K562 (cell line): ENCODE data around the gene ADGRA1. TPM values are rescaled to one million over a fixed set of nuclear protein-coding genes. Genes with fewer than 3 reads are reported as not detected.

Source experiments
- ATAC-seq: fragments of 200-7000 bp; cut with Tn5 transposase; 3 replicates; pipeline ENCODE4 v1.9.1; 2020; ENCODE audit warnings: moderate library complexity
- BruUV-seq: library from RNA; stranded (reverse); fragments of 400-500 nt; replicated peaks from 2 replicates; lab custom pipeline; 2021; lab: Mats Ljungman, UMichigan
- CTCF ChIA-PET: fragments of 300-600 bp; formaldehyde crosslinking; extraction: SDS; loops from one replicate; lab custom pipeline; 2021; ENCODE audit warnings: low intra/inter-chr PET ratio; lab: Yijun Ruan, JAX
- POLR2A ChIA-PET: fragments of 300-600, 350-650 bp; sonication (Branson Sonifier 250); formaldehyde crosslinking; extraction: SDS; loops from one replicate; lab custom pipeline; 2021; ENCODE audit warnings: antibody characterized with exemption, inconsistent platforms; lab: Yijun Ruan, JAX
- DNase-seq, 4 experiments: peaks; one replicate each; pipeline versions ENCODE4 v3.0.0 to v3.0.0-alpha.2; 2011 to 2018; ENCODE audit warnings: low spot score in 3 of 4, mixed read lengths in 3 of 4; ENCODE audit errors: extremely low read depth in 1 of 4
- FAIRE-seq: peaks from 2 replicates; lab custom pipeline; 2011; peaks lifted over from hg19 to GRCh38; lab: Jason Lieb, UNC
- H2AFZ ChIP-seq: 2 replicates; pipeline ENCODE4 v1.6.0; 2011; ENCODE audit warnings: low read depth, low read length, control low read depth, inconsistent platforms
- H3K27ac ChIP-seq: fragments of 200-600 bp; 3 replicates; pipeline ENCODE4 v1.8.0; 2011; ENCODE audit warnings: low read depth, mild to moderate bottlenecking, control low read depth, inconsistent platforms, low read length, moderate library complexity, mixed read lengths; ENCODE audit errors: extremely low read depth
- H3K27me3 ChIP-seq, 2 experiments: fragments of 300-600 bp in 1 of 2; 2 replicates in 1 of 2; 3 replicates in 1 of 2; pipeline versions ENCODE4 v1.6.0 to v1.8.0; 2011; ENCODE audit warnings: inconsistent platforms in 2 of 2, low read length in 2 of 2, mild to moderate bottlenecking in 1 of 2, mixed read lengths in 1 of 2, moderate library complexity in 1 of 2; ENCODE audit not compliant: control insufficient read depth in 2 of 2, insufficient read depth in 2 of 2
- H3K36me3 ChIP-seq: fragments of 300-600 bp; 3 replicates; pipeline ENCODE4 v1.8.0; 2011; ENCODE audit warnings: mild to moderate bottlenecking, low read length, inconsistent platforms; ENCODE audit not compliant: control insufficient read depth, insufficient read depth
- H3K4me1 ChIP-seq, 2 experiments: fragments of 200-600 bp in 1 of 2; replicated peaks in 1 of 2; 2 replicates in 1 of 2; 3 replicates in 1 of 2; pipeline versions ENCODE4 v1.5.1 to v1.8.0; 2011; ENCODE audit warnings: inconsistent platforms in 2 of 2, low read length in 2 of 2, mild to moderate bottlenecking in 1 of 2, mixed read lengths in 1 of 2, moderate library complexity in 1 of 2; ENCODE audit not compliant: control insufficient read depth in 2 of 2, insufficient read depth in 2 of 2
- H3K4me2 ChIP-seq: 2 replicates; pipeline ENCODE4 v1.6.1; 2011; ENCODE audit warnings: low read length, control low read depth, inconsistent platforms, mixed read lengths; ENCODE audit not compliant: insufficient read depth
- H3K4me3 ChIP-seq: fragments of 200-600 bp; sonication (generic), shearing (Covaris generic); 2 replicates; pipeline ENCODE4 v1.5.1; 2016; ENCODE audit warnings: control low read depth, inconsistent platforms
- H3K79me2 ChIP-seq: fragments of 200-600 bp; 3 replicates; pipeline ENCODE4 v1.8.0; 2011; ENCODE audit warnings: low read length, inconsistent platforms; ENCODE audit not compliant: control insufficient read depth, insufficient read depth
- H3K9ac ChIP-seq, 2 experiments: 2 replicates each; pipeline versions ENCODE4 v1.6.0 to v1.6.1; 2011; ENCODE audit warnings: low read depth in 2 of 2, low read length in 2 of 2, control low read depth in 1 of 2, inconsistent platforms in 1 of 2, mild to moderate bottlenecking in 1 of 2, mixed read lengths in 1 of 2; ENCODE audit not compliant: insufficient read depth in 1 of 2
- H3K9me1 ChIP-seq: one replicate; pipeline ENCODE4 v1.6.0; 2011; ENCODE audit warnings: inconsistent platforms, mild to moderate bottlenecking, low read length, moderate library complexity; ENCODE audit not compliant: control insufficient read depth, insufficient read depth
- H3K9me3 ChIP-seq: replicated peaks from 2 replicates; pipeline ENCODE4 v1.5.1; 2011; ENCODE audit warnings: low read depth, low read length, inconsistent platforms; ENCODE audit not compliant: control insufficient read depth, insufficient read depth
- H4K20me1 ChIP-seq: replicated peaks from 2 replicates; pipeline ENCODE4 v1.6.1; 2011; ENCODE audit warnings: low read length, inconsistent platforms, mixed read lengths; ENCODE audit not compliant: control insufficient read depth, insufficient read depth
- NFATC3 ChIP-seq: fragments of 450-650 bp; IDR thresholded peaks from 2 replicates; pipeline ENCODE4 v1.6.1; 2017; ENCODE audit warnings: mild to moderate bottlenecking
- RAD51 ChIP-seq: fragments of 450-650 bp; IDR thresholded peaks from 2 replicates; pipeline ENCODE4 v1.7.1; 2016; ENCODE audit warnings: low read depth, mild to moderate bottlenecking, borderline replicate concordance
- USF1 ChIP-seq: sonication (generic); formaldehyde crosslinking; IDR thresholded peaks from 2 replicates; pipeline ENCODE4 v1.9.0; 2022; ENCODE audit warnings: mild to moderate bottlenecking, missing genetic modification reagents
- USF2 ChIP-seq: sonication (generic); formaldehyde crosslinking; IDR thresholded peaks from 2 replicates; pipeline ENCODE4 v1.5.0; 2020; ENCODE audit warnings: missing genetic modification reagents
- WGBS: fragments of 100-300 bp; shearing (Covaris generic); methylation state at CpG from one replicate; pipeline ENCODE4 v1.1.6; 2016; ENCODE audit warnings: low coverage, mixed read lengths; ENCODE audit not compliant: insufficient coverage; ENCODE audit errors: missing lambda C conversion rate; 5-methylcytosine and 5-hydroxymethylcytosine counted together
- in situ Hi-C: fragments of 300-500 bp; cut with MboI; formaldehyde crosslinking; loops from 4 replicates; pipeline ENCODE4 v1.15.0; 2018; ENCODE audit warnings: inconsistent platforms, mixed read lengths
- intact Hi-C: fragments of 100-400 bp; cut with micrococcal nuclease; formaldehyde crosslinking; loops from 2 replicates; pipeline ENCODE4 v1.14.2; 2022
- polyA plus RNA-seq, 8 experiments: library from polyadenylated mRNA; depleted of rRNA in 4 of 8; stranded (reverse) in 5 of 8; unstranded in 3 of 8; fragments of >200 nt; fragmentation: Nextera tagmentation in 2 of 8; fragmentation: Illumina TruSeq in 1 of 8; extraction: Ambion mirVana in 2 of 8; extraction: Trizol in 1 of 8; gene quantifications; 2 replicates each; pipeline versions ENCODE4 v1.2.1 to v1.2.3, GENCODE V29; 2011 to 2014; ENCODE audit warnings: inconsistent platforms in 1 of 8, missing spikeins in 1 of 8
- total RNA-seq, 7 experiments: library from RNA; depleted of rRNA in 6 of 7; stranded (reverse); fragments of >200 nt in 6 of 7; fragmentation: Illumina TruSeq in 2 of 7; extraction: Trizol in 2 of 7; gene quantifications; 2 replicates each; pipeline versions ENCODE4 v1.2.1 to v1.2.3, GENCODE V29; 2011 to 2021; ENCODE audit warnings: low replicate concordance in 1 of 7

Gene ADGRA1
- total and polyA plus RNA-seq, 9 of the 15 experiments (the other 6 are each of a cell fraction or from before 2014, with no cell fraction given) = not detected

DNA sequence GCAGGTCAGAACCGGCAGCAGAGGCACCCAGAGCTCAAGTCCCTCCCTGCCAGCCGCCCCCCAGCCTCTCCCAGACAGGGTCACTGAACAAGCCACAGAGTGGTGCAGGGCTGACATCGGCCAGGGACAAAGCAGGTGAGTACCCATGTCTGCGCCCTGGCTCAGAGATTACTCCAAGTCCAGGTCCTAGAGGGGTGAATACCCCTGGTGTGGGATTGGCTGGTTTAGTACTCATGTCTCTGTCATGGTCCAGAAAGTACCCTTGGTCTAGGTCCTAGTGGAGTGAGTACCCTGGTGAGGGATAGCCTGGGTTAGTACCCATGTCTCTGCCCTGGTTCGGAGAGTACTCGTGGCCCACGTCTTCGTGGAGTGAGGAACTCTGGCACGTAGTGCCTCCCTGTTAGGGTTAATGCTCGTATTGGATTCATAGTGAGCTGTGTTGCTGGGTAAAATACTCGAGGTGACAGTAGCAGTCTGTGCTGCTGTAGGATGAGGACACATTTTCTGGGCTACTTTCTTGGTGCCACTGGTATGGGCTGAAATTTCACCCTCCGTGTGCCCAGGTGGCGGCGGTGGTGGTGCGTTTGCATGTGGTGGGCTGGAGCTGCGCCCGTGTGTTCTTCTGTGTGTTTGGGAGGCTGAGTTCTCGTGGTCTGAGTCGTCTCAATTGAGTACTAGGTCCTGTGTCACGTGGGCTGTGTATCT is 46.8 kb downstream of the ADGRA1 start:
- BruUV-seq = no TSS peak
- H3K9ac ChIP-seq = no peak overlapping the region
- intact Hi-C loops = no loop called here
- TF ChIP-seq RAD51 (peak; percentile 68), USF1 (CRISPR knock-in tag) (peak; percentile 71; the same call in 1 of the 2 replicates), USF2 (CRISPR knock-in tag) (peak; percentile 63), NFATC3 (no peak)
- TF ChIP-seq, all 486 proteins: peak for 3
- H4K20me1 ChIP-seq = no peaks in the 10 kb centered on the region
- ChIA-PET POLR2A (interaction anchor here (0.9 to 1.6 kb wide), 2 partner anchors 9 to 12 kb away, joined by 3 to 4 read pairs; no protein-coding TSS in a partner anchor), CTCF (no interaction called here)
- no peaks in the 10 kb centered on the region for H3K79me2 ChIP-seq
- H3K4me1 ChIP-seq = peaks cover 0 to 8% of the 10 kb centered on the region in 2 experiments; a peak in 2 of 5 replicates
- H3K27me3 ChIP-seq = peaks cover 0 to 26% of the 10 kb centered on the region in 2 experiments; a peak in 3 of 5 replicates
- 14% methylated on average over 17 of the region's 20 CpGs for WGBS
- FAIRE-seq (no peak), DNase-seq (no peak), ATAC-seq (peak; percentile 59)
- H3K4me2 ChIP-seq = no peak overlapping the region
- H3K36me3 ChIP-seq = no peaks in the 10 kb centered on the region
- no peaks in the 10 kb centered on the region for H3K9me1 ChIP-seq
- in situ Hi-C loops = no loop called here
- no peaks in the 10 kb centered on the region for H3K9me3 ChIP-seq
- H3K4me3 ChIP-seq = no peak overlapping the region
- no peak overlapping the region for H3K27ac ChIP-seq
- H2AFZ ChIP-seq = no peak overlapping the region
